ENCODE data around the gene ZC3H18.

- TF ChIP-seq CTCF (conservative IDR thresholded peaks at IDR 0.05; ENCODE audit: low read depth, low read length) (no peak), RAD21 (IDR thresholded peaks at IDR 0.05; ENCODE audit: low read length) (no peak), BHLHE40 (IDR thresholded peaks at IDR 0.05; ENCODE audit: low read depth, low read length) (no peak), RFX5 (IDR thresholded peaks at IDR 0.05; ENCODE audit: low read depth, low read length) (no peak)
Observed at GRCh38 chr16:88548985-88549384, 21.2 kb upstream of the ZC3H18 start.
